Measurements from ENCODE around the gene BRINP2.

DNA sequence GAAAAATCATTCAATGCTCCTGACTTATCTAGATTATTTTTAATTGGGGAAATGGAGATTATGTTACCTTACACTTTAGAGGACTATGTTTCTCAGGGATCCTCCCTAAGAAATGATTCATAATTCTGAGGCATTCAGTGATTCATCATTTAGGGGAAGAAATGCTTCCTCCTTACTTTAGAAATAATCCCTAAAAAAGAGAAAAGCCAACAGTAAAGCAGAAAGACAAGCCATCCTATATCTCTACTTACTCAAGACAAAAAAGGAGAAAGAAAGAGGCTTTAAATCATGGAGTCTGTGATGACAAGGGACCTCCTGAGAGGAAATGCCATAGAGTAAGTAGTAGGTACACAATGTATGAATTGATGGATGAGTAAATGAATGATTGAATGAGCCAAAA lies 137.0 kb downstream of the BRINP2 start:
- TF ChIP-seq, protein P1, sequence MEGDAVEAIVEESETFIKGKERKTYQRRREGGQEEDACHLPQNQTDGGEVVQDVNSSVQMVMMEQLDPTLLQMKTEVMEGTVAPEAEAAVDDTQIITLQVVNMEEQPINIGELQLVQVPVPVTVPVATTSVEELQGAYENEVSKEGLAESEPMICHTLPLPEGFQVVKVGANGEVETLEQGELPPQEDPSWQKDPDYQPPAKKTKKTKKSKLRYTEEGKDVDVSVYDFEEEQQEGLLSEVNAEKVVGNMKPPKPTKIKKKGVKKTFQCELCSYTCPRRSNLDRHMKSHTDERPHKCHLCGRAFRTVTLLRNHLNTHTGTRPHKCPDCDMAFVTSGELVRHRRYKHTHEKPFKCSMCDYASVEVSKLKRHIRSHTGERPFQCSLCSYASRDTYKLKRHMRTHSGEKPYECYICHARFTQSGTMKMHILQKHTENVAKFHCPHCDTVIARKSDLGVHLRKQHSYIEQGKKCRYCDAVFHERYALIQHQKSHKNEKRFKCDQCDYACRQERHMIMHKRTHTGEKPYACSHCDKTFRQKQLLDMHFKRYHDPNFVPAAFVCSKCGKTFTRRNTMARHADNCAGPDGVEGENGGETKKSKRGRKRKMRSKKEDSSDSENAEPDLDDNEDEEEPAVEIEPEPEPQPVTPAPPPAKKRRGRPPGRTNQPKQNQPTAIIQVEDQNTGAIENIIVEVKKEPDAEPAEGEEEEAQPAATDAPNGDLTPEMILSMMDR (IDR thresholded peaks at IDR 0.05), result no peak
- TF ChIP-seq POLR2A (IDR thresholded peaks at IDR 0.05), result no peak
